Neural progenitor cell (in vitro differentiated cells): ENCODE results near the gene FBXL19.

Source experiments
- CTCF ChIP-seq: fragments of 200-600 bp; sonication (generic); IDR thresholded peaks from 2 replicates; pipeline ENCODE4 v1.5.1; 2017; ENCODE audit warnings: antibody characterized with exemption, mild to moderate bottlenecking
- EZH2 ChIP-seq: fragments of 200-600 bp; sonication (generic); IDR thresholded peaks from 2 replicates; pipeline ENCODE4 v1.6.1; 2017; ENCODE audit warnings: antibody characterized with exemption, mild to moderate bottlenecking, moderate library complexity

GRCh38 chr16:30925995-30926811 lies 2.8 kb downstream of the FBXL19 start:
- TF ChIP-seq CTCF (no peak), EZH2 (no peak)
